Daoy (cell line): Measurements from ENCODE around the gene KLRG1. TPM values are rescaled to one million over a fixed set of nuclear protein-coding genes. Genes with fewer than 3 reads are reported as not detected.

ENCODE experiments used
- DNase-seq: peaks from one replicate; pipeline ENCODE4 v3.0.0-alpha.2; 2015; ENCODE audit warnings: low read depth
- total RNA-seq: library from RNA; depleted of rRNA; stranded (reverse); fragments of >200 nt; shearing (Covaris generic); gene quantifications from 2 replicates; pipeline ENCODE4 v1.2.3, GENCODE V29; 2014; rRNA removed

Gene KLRG1
- total RNA-seq, 1 experiment from 2014 or later, result 0.69 TPM

DNA sequence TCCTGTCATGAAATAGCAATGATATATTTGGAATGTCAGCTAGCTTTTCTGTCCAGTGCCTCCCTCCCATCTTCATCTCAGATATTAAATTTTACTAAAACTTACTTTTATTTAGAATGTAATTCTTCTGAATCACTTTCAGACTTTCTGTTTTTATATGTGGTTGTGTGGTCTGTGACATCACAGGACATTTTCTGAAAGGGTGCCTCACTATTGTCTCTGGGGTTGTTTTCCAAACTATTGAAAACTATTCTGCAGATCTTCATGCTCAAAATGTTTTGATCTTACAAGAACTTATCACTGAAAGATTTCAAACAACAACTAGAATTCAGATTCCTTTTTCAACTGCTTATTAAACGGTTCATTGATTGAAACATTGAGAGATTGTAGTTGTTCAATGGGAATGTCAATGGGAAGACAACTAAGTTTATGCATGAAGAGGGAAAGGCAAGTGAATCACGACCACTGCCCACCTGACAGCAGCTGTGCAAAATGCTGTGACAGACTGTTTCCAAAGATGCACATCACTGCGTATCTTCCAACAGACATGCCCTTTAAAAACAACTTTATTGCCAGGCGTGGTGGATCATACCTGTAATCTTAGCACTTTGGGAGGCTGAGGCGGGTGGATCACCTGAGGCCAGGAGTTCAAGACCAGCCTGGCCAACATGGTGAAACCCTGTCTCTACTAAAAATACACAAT, 51.3 kb downstream of the KLRG1 start:
- DNase-seq, result no peak

DNA sequence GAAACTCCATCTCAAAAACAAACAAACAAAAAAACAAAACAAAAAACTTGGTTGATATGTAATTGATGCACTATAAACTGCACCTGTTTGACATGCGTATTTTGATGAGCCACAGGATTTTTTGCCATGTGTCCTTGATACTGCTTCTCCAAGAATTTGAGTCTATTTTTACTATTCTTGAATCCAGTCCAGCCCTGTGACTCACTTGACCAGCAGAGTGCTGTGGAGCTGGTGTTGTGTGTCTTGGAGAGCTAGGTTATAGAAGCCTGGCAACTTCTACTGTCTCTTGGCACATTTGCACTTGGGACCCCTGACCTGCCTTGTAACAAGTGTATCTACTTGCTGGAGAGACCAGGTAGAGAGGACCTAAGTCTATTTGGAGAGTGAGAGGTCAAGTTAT, 52.0 kb downstream of the KLRG1 start:
- DNase-seq, result peak; percentile 2

DNA sequence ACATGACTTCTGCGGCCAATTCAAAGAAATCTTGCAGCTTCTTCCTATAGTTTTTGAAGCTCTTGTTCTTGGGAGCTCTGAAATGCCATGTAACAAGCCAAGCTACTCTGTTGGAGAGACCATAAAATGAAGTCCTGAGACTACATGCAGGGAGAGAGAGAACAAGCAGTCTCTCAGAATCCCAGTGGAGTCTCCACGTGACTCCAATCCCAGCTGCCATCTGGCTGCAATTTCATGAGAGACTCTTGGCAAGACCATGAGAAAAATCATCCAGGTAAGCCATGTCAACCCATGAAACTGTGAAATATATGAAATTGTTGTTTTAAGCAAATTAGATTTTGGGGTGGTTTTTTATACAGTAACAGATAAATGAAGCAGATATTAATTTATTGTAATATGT, 54.4 kb downstream of the KLRG1 start:
- no peak for DNase-seq

DNA sequence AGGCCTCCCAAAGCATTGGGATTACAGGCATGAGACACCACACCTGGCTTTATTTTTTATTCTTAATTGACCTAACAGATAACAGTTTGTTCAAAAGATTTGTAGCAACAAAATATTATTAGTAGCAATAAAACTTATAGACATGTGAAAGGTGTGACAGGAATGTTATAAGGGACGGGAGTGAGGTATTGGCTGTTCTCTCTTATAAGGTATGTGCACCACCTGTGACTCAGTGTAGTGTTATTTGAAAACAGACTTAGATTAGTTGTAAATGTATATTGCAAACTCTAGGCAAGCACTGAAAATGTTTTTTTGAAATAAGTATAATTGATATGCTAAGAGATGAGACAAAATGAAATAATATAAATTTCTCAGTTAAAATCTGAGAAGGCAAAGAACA, 57.8 kb downstream of the KLRG1 start:
- no peak for DNase-seq

DNA sequence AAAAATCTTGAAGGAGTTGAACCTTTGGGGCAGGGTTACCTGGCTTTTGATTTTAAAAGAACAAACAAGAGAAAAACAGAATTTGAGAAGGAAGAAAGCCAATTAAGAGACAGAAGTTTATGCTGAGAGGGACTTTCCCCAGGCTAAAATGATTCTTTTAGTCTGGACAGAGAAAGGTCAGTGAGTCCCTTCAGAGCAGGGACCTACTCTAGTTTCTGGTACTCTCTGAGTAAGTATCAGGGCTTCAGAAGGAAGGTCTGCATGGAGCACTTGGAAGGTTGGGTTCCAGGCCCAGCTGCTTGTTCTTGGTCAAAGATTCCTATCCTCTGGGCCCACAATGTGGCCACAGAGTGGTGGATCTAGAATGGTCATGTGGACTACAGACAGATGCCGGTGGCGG, 59.6 kb downstream of the KLRG1 start:
- DNase-seq, result no peak

DNA sequence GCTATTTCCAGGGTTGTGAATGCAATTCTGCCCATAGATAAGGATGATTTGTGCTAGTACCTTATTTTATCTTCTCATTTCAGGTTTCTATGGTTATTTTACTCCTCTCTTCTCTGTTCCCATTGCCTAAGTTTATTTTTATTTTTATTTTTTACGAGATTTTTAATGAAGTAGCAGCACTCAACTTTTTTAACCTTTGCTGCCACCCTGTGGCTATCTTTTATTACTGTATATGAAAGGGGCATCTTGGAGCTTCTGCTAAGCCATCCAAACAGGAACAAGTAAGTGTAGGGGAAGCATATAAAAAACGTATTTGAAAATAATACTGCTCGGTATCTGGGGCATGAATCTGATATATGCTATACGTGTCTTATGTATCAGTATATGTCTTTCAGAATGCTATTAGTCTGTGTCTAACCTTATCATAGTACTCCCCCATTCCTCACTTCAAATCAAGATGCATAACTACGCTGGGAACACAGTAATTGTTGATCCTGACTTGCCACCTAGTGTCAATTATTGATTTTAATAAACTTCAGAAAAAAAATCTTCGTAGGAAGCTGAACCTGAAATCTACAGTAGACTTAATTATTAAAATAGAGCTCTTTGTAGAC, 60.3 kb downstream of the KLRG1 start:
- DNase-seq, result peak; percentile 1

DNA sequence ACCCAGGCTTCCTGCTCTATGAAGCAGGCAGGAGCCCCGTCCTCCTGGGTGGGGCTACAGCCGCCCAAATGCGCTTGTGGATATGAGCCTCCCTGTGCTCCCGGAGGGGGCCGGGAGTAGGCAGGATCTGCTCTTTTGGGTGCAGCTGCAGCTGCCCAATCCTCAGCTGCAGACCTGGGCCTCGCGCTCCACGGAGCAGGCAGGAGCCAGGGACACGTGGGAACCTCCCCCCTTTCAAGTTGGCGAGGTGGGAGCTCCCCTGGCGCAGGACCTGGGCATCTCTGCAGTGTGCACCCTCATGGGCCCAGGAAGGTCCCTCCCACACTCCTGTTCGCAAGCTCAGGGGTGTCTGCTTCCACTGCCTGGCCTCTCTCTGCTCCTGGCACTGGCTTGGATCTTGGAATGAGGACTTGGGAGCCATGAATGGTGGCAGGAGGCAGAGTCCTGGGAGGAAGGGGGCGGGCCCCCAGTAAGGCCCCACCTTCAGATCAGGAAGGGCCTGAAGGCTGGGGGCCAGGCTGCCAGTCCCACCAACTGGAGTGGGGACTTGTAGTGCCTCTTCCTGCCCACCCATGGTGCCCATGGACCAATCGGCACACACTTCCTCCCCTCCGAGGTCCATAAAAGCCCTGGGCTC, 61.3 kb downstream of the KLRG1 start:
- DNase-seq, result no peak

DNA sequence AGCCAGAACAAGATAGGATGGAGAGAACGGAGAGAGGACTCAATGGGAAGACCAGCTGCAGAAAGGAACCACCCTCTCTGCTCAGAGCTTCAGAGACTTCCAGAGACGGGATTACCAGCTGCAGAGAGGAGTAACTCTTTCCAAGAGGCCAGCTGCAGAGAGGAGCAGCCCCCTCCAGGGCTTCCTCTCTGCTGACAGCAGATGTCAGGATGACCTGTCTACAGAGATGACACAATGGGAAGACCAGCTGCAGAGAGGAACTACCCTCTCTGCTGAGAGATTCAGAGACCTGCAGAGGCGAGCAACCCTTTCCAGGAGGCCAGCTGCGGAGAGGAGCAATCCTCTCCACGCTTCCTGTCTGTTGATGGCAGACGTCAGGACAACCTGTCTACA, 61.8 kb downstream of the KLRG1 start:
- DNase-seq, result no peak

DNA sequence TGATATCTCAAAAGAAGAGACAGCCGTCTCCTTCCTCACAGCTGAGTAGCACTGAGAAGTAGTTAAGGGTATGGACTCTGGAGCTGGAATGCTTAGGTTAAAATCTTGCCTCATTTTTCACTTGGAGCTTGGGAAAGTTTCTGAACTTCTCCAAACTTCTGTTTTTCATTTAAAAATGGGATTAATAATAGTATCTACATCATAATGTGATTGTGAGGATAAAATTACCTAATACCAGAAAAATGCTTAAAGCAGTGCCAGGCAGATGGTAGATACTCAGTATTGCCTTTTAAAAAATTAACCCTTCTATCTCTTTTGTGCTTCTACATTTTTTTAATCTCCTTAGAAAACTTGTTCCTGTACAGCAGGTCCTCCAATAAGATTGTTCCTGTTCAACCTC, 63.3 kb downstream of the KLRG1 start:
- DNase-seq, result no peak

Other genes with a start within 250 kb of the KLRG1 start
- not detected in 2 replicates for gene A2ML1, start 166.9 kb upstream of the KLRG1 start, total RNA-seq
- 11.3 and 24.4 TPM in 2 replicates for gene PHC1, start 75.0 kb upstream of the KLRG1 start, total RNA-seq
- gene M6PR, start 39.9 kb upstream of the KLRG1 start, total RNA-seq, result 87.9 and 97.9 TPM in 2 replicates
- 0.95 TPM in 1 of 2 replicates, not detected in the other for gene A2M, start 126.4 kb downstream of the KLRG1 start, total RNA-seq
- gene PZP, start 218.8 kb downstream of the KLRG1 start, total RNA-seq, result not detected in 2 replicates